Fibroblast of gingiva (primary cell): ENCODE measurements around the gene GPR87.

Experiments used
- DNase-seq: peaks from one replicate; pipeline ENCODE4 v3.0.0-alpha.2; 2011; ENCODE audit warnings: low read depth

GPR87 gene

DNA sequence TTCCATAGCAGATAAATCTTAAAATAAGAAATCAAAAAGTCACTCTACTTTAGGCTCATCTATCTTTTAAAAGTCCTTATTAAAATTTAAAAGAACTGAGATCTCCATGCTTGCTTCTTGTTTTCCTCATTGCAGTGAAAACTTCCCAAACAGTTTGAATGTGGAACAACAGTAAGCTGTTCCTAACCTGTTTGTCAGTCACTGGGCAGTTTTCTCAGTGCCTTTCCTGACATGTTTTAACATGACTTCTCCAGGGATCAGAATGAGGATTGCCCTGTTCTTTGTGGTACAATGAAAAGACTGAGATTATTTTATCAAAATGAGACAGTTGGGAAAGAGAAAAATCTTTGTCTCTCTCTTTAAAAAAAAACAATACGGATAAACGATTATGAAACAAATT lies 774 bp downstream of the GPR87 start:
- DNase-seq, result no peak

DNA sequence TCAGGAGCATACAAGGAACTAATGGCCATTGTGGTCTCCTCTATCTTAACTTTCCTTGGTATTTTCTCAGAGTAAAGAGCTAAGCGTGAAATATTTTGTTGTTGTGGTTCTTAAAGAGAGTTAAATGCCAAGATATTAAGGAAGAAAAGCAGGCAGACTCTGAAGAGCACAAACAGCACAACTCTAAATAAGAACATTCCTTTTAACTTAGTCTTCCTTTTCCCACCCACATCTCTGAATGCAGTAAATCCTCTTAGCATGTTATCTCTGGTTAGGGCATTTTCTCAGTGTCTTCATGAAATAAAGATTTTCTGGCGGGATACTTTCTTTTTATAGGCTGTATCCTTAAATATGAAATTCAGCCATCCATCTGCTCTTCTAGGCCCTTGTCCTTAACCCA lies 1.5 kb downstream of the GPR87 start:
- DNase-seq, result no peak

DNA sequence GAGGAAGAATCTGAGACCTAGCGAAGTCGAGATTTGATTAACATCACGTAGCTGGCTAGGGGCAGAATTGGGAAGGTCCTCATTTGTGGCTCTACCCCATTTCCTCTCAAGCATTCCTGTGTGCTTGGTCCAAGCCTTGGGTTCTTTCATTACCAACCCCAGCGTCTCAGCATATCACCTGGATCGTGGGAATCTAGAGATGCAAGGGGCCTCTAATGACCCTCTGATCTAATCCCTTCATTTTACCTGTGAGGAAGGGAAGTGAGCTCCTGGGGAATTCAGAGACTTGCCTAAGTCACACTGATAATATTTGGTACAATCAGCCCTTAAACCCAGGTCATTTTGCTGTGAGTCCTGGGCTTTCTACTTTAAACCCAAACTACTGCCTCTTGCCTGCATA lies 2.0 kb downstream of the GPR87 start:
- DNase-seq, result no peak

DNA sequence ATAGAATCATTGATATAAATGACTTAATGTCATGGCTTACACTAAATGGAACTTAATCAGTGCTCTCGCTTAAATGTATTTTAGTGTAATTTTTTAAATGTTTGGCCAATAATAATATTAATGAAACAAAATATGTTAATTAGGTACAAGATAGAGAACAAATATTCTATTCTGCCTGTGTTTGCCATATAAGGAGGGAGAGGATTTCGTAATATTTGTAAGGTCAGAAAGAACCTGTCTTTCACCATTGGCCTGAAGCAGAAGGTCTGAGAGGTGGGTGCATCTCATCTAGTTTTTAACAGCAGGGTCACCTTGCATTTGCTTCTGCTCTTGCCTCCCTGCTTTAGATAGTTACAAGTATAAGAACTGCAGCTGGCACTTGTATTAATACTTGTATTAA lies 2.5 kb downstream of the GPR87 start:
- DNase-seq, result no peak

DNA sequence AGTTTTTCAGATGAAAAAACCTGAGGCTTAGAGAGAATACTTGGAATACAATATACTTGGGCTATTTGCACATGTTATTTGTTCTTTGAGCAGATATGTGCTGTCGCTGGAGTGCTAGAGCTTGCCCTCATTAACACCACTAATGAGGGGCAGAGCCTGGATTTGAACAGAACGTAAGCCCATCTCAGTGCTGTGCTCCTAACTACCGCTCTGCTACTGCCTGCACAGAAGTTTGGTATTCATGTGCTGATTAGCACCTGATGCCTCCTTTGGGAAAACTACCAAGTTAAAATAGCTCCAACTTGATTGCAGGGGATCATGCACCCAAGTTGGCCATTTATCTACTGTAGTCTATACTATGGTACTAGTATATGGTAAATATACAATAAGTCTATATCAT lies 3.6 kb downstream of the GPR87 start:
- DNase-seq, result no peak

DNA sequence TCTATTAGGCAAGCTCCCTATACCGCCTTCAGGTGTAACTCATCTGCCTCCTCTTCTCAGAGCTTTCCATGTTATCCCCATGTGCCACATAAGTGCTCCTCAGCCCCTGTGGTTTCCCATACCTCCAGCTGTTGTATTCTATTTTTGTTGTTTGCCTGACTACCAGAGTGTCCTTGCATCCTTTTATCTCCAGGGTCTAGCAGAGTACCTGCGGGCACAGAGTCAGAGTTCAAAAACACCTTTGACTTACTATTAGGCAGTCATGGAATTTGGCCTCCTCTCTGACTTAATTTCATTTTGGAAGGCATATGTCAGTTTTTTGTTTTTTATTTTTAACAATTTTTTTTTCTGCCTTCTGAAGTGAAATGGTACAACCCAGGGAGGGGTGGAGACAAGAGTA lies 7.1 kb downstream of the GPR87 start:
- DNase-seq, result no peak

DNA sequence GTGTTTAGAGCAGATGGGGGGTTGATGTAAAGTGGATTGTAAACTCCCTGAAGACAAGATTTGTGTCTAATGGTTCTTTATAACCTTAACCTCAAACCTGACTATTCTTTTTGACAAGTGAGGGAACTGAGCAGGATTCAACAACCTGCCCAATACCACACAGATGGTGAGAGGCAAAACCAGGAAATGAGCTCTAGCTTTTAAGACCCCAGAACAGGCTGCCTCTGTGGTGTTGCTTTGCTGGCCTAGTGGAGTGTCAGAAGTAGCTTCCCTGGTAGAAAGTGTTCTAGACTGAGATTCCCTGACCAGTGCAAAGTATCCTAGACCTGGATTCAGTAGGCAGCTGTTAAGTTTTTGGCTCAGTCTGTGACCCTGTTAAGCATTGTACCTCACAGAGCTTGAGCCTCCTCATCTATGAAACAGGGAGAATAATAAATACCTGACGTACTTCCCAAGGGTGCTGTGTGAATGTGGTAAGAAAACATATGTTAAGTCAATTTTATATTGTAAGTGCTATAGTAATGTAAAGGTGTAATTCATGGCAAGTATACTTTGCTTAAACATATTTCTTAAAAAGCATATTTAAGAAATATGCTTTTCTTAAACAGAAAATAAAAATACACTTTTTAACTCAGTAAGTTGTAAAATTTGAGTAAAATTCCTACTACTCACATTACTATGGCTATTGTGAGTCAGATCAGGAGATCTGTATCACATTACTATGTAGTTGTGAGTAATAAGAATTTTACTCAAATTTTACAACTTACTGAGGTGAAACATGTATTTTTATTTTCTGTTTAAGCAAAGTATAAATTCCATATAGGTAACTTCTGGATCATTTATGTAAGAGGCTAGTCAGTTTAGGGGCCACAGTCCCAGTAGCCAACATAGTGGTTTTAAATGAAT lies 8.8 kb downstream of the GPR87 start:
- no peak for DNase-seq

DNA sequence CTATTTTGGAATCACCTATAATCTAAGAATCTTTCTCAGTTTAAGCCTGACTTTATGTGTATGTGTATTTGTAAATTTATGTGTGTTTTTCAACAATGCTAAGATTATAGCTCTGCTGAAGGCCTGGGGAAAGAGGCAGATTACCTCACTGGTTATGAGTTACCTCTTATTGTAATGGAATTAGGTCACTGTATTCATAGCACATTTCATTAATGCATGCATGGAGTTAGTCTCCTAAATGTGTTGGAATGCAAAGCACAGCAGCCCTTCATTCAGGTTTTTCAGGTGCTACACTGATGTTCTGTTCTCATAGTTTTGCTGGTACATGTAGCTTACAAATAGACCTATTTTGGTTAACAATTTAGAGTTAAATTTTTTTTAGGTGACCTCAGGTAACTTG lies 9.5 kb downstream of the GPR87 start:
- DNase-seq, result no peak

DNA sequence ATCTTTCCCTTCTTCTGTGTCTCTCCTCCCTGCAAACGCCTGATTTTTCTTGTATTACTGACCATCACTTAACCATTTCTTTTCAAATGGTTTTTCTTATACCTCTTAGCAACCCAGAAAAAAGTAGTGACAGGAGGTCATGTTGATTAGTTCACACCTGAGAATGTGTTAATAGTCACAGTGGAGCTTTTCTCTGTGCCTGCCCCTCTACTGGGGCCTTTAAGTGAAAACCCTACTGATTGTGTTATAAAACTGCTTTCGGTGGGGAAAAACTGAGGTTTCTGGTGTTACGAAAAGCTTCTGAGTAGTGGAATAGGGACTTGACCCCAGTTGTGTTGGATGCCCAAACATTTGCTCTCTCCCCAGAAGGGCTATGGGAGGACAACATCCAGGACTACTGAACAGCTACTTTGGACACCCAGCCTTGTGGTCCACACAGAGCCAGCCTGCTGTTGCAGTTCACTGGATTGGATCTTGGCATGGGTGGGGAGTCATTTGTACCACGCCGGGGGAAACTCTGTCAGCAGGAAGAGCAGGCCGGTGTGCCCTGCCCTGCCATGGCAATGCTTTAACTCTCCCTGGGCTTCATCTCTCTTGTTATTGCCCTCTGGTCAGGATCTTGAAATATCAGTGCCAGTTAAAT lies 10.3 kb downstream of the GPR87 start:
- no peak for DNase-seq

DNA sequence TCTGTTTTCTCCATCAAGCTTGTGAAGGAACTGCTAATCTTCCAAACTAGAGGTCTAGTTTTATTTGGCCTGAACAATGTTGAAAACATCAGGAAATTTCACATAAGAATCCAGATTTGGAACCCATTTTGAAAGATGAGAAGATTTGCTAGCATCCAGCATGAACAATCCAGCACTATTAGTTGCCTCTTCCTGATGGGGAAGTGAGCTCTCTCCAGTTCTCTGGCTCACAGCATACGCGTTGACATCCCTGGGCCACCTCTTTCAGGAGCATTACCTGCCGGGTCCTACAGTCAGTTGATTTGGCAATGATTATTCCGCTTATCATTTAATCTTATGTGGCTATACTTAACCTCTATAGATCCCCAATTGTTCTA lies 10.9 kb downstream of the GPR87 start:
- DNase-seq, result peak; percentile 28

DNA sequence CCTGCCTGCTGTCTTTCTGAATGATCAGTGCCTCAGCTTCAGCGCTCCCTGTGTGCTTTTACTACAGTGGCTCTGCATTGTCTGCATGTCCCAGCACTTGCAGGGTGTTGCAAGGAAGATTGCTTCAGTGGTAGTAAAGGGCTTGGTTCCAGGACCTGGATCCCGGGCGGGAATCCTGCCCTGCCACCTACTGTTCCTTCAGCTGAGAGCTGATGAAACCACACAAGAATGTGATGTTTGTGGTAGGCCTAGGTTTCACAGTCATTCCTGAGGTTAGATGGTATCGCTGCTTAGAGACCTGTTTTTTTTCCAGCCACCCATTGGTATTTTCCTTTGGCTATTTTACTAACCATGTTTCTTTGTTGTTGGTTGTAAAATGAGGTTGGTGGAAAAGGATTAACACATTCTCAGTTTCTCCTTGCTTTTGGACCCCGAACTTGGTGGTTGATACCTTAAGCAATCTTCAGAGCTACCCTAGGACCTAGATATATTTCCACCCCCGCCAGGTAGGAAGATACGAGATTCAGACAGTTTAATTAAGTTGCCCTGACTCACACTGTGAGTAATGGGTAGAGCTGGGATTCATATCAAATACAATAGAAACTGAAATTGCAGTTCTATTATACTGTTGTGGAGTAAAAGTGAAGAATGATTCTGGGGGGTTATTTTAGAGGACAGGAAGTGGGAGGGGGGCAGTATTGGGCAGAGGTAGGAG lies 11.4 kb downstream of the GPR87 start:
- peak; percentile 98 for DNase-seq

DNA sequence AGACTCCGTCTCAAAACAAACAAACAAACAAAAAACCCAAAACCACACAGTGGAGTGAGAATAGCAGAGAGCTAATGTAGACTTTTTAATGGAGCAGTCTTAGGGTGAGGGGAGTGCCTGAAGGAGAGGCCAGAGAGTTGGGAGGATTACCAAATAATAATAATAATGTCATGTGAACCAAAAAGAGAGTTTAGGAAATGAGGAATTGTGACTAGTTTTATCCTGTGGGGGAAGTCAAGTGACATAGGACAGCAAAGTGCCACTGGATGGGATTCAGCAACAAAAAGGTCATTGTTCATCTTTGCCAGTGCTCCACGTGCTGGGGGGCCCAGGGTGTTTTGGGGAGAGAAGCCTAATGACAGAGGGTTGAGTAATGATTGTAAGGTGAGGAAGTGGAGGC lies 12.9 kb downstream of the GPR87 start:
- no peak for DNase-seq

DNA sequence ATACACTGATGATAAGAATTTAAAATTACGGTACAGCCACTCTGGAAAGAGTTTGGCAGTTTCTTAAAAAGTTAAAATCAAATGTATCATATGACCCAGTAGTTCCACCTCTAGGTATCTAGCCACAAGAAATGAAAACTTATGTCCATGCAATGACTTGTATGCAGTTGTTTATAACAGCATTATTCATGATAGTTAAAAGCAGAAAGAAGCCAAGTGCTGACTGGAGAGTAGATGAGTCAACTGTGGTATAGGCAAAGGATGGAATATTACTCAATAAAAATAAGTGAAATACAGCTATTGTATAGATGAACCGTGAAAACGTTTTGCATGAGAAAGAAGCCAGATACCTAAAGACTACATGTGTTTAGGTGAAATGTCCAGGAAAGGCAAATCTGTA lies 14.8 kb downstream of the GPR87 start:
- peak; percentile 65 for DNase-seq

DNA sequence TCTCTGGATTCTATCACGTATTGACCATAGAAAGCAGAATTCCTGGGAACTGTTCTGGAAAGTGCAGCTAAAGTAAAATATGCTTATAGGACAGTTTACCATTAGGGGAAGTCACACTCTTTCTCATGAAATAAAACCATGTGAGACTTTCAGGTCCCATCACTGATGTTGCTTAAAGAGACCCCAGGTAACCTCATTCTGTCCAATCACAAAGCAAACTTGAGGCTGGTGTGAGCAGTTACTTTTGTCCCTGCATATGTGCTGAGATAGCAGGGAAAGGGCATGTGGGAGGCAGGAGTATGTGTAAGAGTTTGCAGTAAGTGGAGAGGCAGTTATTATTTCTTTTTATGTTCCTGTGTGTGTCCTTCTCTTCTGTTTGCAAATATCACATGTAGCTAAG lies 16.1 kb downstream of the GPR87 start:
- no peak for DNase-seq

DNA sequence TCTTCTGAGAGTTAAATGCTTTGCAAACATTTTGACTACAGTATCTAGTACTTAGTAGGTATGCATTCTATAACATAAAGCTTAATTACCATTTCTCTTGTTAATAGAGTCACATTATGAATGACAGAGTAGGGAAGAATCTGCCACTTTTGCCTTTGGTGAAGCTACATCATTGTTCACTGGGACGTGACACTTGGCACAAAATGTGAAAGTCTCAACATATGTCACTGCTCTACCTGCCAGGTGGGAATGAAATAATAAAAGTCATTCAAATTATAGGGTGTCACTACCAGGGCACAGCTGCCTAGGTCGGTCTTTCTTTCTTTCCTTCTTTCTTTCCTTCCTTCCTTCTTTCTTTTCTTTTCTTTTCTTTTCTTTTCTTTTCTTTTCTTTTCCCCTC lies 17.6 kb downstream of the GPR87 start:
- no peak for DNase-seq

DNA sequence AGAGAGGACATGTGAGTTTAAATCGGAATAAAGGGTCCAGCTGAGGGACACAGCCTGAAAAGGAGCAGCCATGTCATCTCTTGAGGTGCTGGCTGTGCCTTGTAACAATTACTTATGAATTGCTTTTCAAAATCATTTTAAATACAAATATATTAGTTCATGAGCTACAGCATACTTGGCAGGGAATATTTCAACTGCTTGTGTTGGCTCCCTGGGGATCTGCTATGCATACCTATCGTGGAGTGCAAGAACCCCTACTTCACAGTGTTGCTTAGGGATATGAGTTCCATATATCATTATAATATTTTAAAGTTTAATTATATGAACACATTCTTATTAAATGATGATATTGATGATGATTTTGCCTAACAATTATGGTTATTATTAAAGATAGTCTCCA lies 19.2 kb downstream of the GPR87 start:
- DNase-seq, result no peak

DNA sequence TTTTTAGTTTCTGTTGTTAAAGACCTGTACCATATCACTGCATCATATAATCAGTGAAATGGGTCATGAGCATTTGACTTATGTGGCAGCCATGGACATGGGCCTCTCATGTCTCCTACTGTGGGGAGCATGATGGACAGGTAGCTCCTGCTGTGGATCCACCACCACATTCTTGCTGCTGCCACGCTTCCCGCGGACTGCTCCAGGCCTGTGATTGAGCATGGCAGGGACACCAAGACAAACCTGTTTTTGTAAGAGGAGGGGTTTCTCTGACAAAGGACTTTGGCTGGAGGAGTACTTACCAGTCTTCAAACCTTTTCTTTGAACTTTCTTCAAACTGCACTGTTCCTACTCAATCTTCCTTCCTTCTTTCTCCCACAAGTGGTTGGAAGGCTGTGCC lies 20.4 kb downstream of the GPR87 start:
- no peak for DNase-seq

DNA sequence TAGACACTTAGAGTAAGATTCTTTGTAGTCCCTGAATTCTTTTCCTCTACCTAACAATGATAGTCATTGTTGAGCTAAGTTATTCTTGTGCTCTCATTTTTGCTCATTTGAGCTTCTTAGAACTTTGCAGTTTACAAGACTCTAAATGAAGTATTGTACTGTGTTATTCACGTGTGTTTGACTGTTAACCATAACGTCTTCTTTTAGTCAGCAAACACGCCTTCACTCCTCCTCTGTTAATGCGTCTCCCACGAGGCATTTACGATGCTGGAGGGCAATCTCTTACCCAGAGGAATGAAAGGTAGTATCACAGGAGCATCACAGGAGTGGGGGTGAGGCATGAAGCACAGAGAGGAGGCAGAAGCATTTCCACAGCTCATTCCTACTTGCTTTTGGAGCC lies 23.5 kb downstream of the GPR87 start:
- DNase-seq, result no peak

DNA sequence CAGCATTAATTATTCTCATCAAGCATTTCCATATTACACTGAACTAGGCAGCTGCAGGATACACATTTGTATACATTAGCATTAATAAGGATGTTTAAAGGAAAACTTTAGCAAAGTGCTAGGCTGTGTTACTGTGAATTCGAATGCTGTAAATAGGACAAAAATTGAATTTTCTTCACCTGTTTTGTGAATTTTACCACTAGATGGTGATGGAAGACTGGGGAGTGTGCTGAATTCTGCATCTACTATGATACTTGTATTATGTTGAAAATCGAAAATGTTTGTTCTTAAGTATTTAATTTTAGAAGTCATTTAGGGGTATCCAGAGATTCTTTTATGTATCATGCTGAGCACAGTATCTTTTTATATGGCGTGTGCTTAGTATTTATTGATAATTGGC lies 25.9 kb downstream of the GPR87 start:
- peak; percentile 41 for DNase-seq

DNA sequence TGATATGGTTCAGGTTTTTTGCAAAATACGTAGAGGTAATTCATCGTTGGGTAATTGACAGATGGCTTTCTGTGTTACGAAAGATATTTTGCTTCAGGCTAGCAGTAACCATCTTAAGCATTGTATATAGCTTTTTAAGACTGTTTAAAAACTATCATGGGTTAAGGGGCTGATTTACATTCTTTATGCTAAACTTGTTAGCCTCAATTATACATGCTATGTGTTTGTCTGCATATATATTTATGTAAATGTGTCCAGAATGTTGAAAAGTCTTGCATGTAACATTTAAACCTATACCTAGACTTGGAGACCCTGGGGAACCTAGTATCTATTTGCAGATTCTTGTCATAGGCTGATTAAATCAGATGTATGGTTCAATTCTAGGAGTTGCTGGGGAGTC lies 27.2 kb downstream of the GPR87 start:
- DNase-seq, result no peak

DNA sequence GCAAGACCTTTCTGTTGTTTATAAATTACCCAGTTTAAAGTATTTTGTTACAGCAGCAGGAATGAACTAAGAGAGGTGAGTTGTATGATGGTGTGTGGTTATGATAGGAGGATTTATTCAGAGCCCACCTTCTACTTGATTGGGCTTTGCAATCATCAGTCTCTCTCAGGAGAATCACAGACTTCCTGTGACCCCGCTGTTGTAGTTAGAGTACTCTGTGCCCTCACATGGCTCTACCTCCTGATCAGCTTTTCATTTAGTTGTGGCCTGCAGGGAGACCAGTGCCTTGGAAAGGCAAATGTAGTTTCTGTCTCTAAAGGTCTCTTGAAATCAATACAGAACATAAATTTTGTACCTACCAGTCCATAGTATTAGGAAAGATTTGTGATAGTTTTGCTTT lies 30.7 kb downstream of the GPR87 start:
- DNase-seq, result no peak

DNA sequence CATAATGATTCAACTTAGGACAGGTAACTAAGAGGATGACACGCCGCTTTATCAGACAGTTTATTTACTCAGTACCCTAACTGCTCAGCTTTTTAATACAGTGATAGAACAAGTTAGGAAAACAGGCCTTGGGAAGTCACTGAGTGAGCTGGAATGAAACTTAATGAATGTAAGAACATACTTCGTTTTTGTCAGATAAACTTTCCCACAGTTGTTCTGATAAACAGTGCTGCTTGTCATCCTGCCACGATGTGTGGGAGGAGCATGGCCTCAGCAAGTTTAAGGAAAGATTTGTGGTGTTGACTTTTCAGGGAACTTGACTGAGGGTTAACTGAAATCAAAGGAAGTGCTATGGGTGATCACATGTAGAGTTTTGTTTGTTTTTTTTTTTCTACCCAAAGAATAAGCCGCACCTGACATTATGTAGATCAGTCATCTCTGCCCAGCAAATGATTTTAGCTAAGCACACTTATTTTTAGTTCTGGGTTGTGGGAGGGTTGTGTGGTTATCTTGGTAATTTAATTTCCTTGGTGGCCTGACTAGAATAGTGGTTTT lies 32.6 kb downstream of the GPR87 start:
- peak; percentile 27 for DNase-seq

DNA sequence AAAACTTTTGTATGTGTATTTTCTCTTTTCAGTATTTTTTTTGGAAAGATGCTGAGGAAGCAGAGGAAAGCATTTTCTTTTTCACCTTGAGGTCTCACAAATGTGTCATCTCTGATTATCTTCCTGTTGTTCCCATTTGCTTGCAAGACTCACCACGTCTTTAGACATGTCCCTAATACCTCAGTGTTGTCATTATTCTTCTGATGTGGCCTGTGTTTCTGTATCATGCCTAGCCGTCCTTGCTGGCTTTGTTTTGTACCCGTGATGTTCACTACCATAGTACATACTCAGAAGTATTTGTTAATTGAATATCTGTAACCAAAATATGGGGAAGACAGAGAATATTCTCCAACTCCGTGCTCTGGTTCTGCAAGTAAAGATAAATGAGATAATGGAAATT lies 33.2 kb downstream of the GPR87 start:
- DNase-seq, result no peak
